Activated naive CD4-positive, alpha-beta T cell treated with anti-CD3 and anti-CD28 coated beads, Interleukin-2, amount 50 U/mL, for 24 hours (primary cell): ENCODE measurements around the gene TOX2.

ENCODE experiments used
- H3K27ac Mint-ChIP-seq: one replicate; pipeline ENCODE4 v1.8.0; 2021; ENCODE audit warnings: mild to moderate bottlenecking, mixed read lengths
- H3K27me3 Mint-ChIP-seq: one replicate; pipeline ENCODE4 v1.8.0; 2021; ENCODE audit warnings: mixed read lengths
- H3K36me3 Mint-ChIP-seq: one replicate; pipeline ENCODE4 v1.8.0; 2021; ENCODE audit warnings: mixed read lengths
- H3K4me1 Mint-ChIP-seq: one replicate; pipeline ENCODE4 v1.8.0; 2021; ENCODE audit warnings: mixed read lengths
- H3K4me3 Mint-ChIP-seq: one replicate; pipeline ENCODE4 v1.8.0; 2021; ENCODE audit warnings: mild to moderate bottlenecking, mixed read lengths
- H3K9me3 Mint-ChIP-seq: one replicate; pipeline ENCODE4 v1.8.0; 2021; ENCODE audit warnings: mixed read lengths

The TOX2 gene

GRCh38 chr20:43957392-43957791, 42.7 kb downstream of the TOX2 start:
- H3K27me3 Mint-ChIP-seq, result no peaks in the 10 kb centered on the region
- peaks cover 6% of the 10 kb centered on the region for H3K36me3 Mint-ChIP-seq
- H3K9me3 Mint-ChIP-seq, result no peaks in the 10 kb centered on the region
- H3K27ac Mint-ChIP-seq, result peak overlapping the region; percentile 32
- peak overlapping the region; percentile 26 for H3K4me3 Mint-ChIP-seq
- peaks cover 93% of the 10 kb centered on the region for H3K4me1 Mint-ChIP-seq

DNA sequence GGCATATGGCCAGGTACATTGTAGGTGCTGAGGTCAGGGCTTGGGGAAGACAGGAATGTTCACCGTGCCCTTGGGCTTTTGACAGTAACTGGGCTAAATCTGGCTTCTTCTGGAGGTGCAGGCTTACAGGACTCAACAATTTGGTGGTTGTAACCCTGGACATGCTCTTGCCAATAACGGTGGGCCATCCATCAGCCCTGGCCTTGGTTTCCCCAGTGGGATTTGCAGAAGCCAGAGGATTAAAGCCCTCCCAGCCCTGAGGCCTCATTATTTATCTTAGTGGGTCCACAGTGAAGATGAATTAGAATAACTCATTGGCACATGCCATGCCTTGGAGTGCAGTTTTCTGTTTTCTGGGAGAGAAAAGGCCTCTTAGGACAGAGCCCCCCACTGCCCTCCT, 44.0 kb downstream of the TOX2 start:
- Mint-ChIP-seq H3K4me1 (peaks cover 85% of the 10 kb centered on the region), H3K27me3 (no peaks in the 10 kb centered on the region), H3K27ac (no peak overlapping the region), H3K36me3 (peaks cover 6% of the 10 kb centered on the region), H3K4me3 (no peak overlapping the region), H3K9me3 (no peaks in the 10 kb centered on the region)

DNA sequence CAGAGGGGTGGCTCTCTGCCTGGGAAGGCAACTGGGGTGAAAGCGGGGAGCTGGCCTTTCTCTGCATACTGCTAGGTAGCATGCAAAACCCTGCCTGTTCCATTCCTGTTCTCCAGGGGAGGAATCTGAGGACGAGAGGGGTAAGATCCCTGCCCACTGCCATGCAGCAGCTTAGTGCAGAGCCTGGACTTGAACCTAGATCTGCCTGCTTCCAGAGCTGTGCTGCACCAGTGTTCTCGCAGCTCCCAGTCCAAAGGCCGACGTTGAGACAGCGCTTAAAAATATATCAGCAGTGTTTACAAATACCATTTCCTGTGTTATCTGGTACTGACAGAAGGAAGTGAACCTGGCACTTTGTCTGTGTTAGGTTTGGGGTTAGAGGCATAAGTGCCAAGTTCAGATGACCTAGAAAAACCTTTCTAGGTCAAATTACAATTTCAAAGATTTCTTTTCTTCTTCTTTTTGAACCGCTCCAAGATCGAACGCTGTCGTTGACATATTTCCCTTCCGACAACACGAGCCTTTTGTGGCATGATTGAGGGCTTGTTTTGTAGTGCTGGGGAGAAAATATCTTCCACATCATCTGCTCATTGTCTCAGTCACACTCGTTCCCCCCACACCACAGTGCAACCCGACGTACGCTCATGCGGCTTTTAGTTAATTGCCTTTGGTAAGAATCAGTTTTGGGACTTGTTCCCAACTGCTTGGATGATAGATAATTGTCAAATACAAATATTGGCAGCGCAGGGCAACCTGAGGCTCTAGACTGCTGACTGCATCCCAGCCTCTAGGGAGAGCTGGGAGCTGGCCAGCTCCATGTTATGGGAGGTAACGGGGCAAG, 44.6 kb downstream of the TOX2 start:
- Mint-ChIP-seq H3K27ac (peak overlapping the region; percentile 26), H3K9me3 (no peaks in the 10 kb centered on the region), H3K36me3 (peaks cover 6% of the 10 kb centered on the region), H3K4me1 (peaks cover 79% of the 10 kb centered on the region), H3K4me3 (peak overlapping the region; percentile 70), H3K27me3 (no peaks in the 10 kb centered on the region)

DNA sequence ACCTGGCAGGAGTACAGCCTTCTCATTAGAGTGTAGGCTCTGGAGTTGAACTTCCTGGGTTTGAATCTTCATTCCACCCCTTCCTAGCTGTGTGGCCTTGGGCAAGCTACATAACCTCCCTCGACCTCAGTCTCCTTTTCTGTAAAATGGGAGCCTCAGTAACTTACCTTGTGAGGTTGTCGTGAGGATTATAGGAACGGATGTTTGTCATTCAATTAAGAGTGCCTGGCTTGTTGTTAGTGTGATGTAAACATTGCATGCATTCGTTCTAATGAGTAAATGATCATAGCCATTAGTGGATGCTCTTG, 45.2 kb downstream of the TOX2 start:
- Mint-ChIP-seq H3K27me3 (no peaks in the 10 kb centered on the region), H3K4me3 (peak overlapping the region; percentile 70)

GRCh38 chr20:43960231-43960630, 45.6 kb downstream of the TOX2 start:
- Mint-ChIP-seq H3K4me1 (peaks cover 69% of the 10 kb centered on the region), H3K4me3 (no peak overlapping the region), H3K27ac (no peak overlapping the region), H3K36me3 (peaks cover 6% of the 10 kb centered on the region), H3K9me3 (no peaks in the 10 kb centered on the region), H3K27me3 (no peaks in the 10 kb centered on the region)

More for the DNA sequence above, 45.2 kb downstream of the TOX2 start:
- Mint-ChIP-seq H3K36me3 (peaks cover 6% of the 10 kb centered on the region), H3K4me1 (peaks cover 73% of the 10 kb centered on the region), H3K27ac (peak overlapping the region; percentile 26), H3K9me3 (no peaks in the 10 kb centered on the region)

- Mint-ChIP-seq H3K36me3 (peaks cover 6% of the 10 kb centered on the region), H3K9me3 (no peaks in the 10 kb centered on the region), H3K27me3 (no peaks in the 10 kb centered on the region), H3K4me1 (peaks cover 61% of the 10 kb centered on the region), H3K4me3 (no peak overlapping the region), H3K27ac (peak overlapping the region; percentile 10)
Observed at GRCh38 chr20:43961116-43961515, 46.5 kb downstream of the TOX2 start.

DNA sequence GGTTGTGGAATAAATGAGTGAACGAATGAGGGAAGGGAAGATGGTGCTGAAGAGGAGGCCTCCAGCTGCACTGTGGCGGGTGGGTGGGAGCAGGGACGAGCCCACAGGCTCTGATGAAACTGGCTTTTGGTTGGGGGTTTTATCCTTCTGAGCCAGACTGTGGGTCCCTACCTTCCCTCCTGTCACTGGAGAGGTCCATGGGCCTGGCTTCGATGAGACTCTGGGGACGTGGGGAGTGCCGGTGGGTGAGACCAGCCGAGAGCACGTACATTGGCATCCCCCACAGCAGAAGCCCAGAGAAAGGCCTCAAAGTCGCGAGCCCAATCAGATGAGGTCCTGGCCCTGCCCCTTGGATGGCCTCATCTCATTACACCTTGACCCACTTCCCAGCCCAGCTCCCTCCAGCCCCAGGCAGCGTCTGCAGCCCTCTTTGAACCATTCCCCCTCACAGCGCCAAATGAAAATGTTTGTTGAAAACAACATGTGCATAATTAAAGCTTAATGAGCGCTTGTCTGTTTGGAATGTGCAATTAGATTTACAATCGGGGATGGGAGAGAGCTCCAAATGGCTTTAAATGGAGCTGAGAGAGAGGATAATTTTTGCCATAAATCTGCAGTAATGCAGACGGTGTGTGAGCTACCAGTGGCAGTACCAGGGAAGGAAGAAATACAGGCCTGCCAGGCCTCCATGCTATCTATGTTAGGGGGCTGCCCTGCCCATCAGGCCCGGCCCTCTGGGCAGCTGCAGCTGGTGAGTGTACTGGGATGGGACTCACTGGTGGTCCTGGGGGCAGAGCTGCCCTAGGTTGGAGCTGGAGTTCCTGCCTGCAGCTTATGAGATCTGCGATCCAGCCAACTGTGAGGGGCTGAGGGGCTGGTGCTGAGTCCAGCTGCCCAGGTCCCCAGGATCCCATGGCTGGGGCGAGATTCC, 47.2 kb downstream of the TOX2 start:
- Mint-ChIP-seq H3K36me3 (peaks cover 6% of the 10 kb centered on the region), H3K27ac (no peak overlapping the region), H3K9me3 (no peaks in the 10 kb centered on the region), H3K27me3 (no peaks in the 10 kb centered on the region), H3K4me1 (peaks cover 56% of the 10 kb centered on the region), H3K4me3 (no peak overlapping the region)

GRCh38 chr20:43962530-43962929, 47.9 kb downstream of the TOX2 start:
- H3K4me1 Mint-ChIP-seq, result peaks cover 49% of the 10 kb centered on the region
- H3K27ac Mint-ChIP-seq, result no peak overlapping the region

GRCh38 chr20:43963233-43963632, 48.6 kb downstream of the TOX2 start:
- Mint-ChIP-seq H3K27me3 (no peaks in the 10 kb centered on the region), H3K4me3 (no peak overlapping the region), H3K36me3 (no peaks in the 10 kb centered on the region), H3K4me1 (peaks cover 42% of the 10 kb centered on the region), H3K9me3 (no peaks in the 10 kb centered on the region), H3K27ac (peak overlapping the region; percentile 42)

More at GRCh38 chr20:43962530-43962929, 47.9 kb downstream of the TOX2 start:
- H3K4me3 Mint-ChIP-seq, result no peak overlapping the region
- H3K36me3 Mint-ChIP-seq, result peaks cover 3% of the 10 kb centered on the region
- H3K9me3 Mint-ChIP-seq, result no peaks in the 10 kb centered on the region
- H3K27me3 Mint-ChIP-seq, result no peaks in the 10 kb centered on the region

GRCh38 chr20:43963872-43964791, 49.5 kb downstream of the TOX2 start:
- peak overlapping the region; percentile 25 for H3K27ac Mint-ChIP-seq
- H3K4me3 Mint-ChIP-seq, result peak overlapping the region; percentile 34
- H3K9me3 Mint-ChIP-seq, result no peaks in the 10 kb centered on the region
- no peaks in the 10 kb centered on the region for H3K27me3 Mint-ChIP-seq
- H3K36me3 Mint-ChIP-seq, result no peaks in the 10 kb centered on the region
- peaks cover 40% of the 10 kb centered on the region for H3K4me1 Mint-ChIP-seq

- H3K27me3 Mint-ChIP-seq, result no peaks in the 10 kb centered on the region
- no peaks in the 10 kb centered on the region for H3K9me3 Mint-ChIP-seq
- H3K27ac Mint-ChIP-seq, result no peak overlapping the region
- no peaks in the 10 kb centered on the region for H3K36me3 Mint-ChIP-seq
- peaks cover 16% of the 10 kb centered on the region for H3K4me1 Mint-ChIP-seq
- no peak overlapping the region for H3K4me3 Mint-ChIP-seq
Observed at GRCh38 chr20:43968341-43969000, 53.8 kb downstream of the TOX2 start.

GRCh38 chr20:43969028-43969447, 54.4 kb downstream of the TOX2 start:
- no peak overlapping the region for H3K27ac Mint-ChIP-seq

DNA sequence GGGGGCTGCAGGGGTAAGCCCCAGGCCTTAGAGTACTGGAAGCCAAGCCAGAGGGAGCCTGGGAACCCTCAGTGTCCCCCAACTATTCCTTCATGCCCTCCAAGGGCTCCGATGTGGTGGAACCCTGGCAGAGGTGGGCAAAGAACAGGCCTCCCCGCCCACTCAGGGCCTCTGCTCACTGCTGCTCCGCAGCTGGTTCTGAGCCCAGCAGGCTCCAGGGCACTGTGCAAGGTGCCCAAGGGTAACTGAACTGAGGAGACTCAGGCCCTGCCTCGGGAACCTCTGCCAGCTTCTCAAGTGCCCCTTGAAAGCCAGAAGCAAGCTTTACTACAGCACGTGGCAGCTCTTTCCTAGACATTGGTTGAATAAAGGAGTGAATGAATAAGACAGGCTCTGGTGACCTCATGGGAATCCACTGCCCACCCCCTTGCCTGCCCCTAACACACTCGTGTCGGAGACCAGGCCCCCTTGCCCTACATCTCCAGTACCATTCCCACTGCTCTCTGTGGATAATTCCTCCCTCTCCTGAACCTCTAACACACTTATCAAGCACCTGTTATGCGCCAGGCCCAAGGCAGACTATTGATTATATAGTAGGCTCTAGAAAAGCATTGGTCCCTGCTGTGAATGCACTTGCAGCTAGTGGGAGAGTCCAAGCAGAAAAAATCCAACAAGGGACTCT, 55.0 kb downstream of the TOX2 start:
- no peaks in the 10 kb centered on the region for H3K9me3 Mint-ChIP-seq
- H3K4me3 Mint-ChIP-seq, result no peak overlapping the region
- no peaks in the 10 kb centered on the region for H3K27me3 Mint-ChIP-seq
- peaks cover 16% of the 10 kb centered on the region for H3K4me1 Mint-ChIP-seq
- peak overlapping the region; percentile 52 for H3K27ac Mint-ChIP-seq
- no peaks in the 10 kb centered on the region for H3K36me3 Mint-ChIP-seq

More at GRCh38 chr20:43969028-43969447, 54.4 kb downstream of the TOX2 start:
- H3K4me3 Mint-ChIP-seq, result no peak overlapping the region
- no peaks in the 10 kb centered on the region for H3K27me3 Mint-ChIP-seq
- H3K4me1 Mint-ChIP-seq, result peaks cover 15% of the 10 kb centered on the region
- H3K9me3 Mint-ChIP-seq, result no peaks in the 10 kb centered on the region
- no peaks in the 10 kb centered on the region for H3K36me3 Mint-ChIP-seq

DNA sequence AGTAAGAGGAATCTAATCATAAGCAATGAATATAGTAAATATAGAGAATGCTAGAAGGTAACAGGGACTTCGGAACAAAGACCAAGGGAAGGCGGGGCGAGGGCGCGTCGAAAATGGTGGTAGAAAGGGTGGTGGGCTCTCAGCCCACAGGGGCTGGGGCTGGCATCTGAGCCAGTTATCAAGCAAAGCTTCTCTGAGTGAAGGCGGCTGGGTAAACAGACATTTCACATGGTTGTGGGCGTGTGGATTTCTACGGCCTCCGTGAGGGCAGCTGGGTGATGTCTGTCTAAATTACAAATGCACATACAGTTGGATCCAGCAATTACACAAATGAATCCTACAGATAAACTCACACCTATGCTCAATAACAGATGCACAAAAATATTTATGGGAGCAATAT, 56.6 kb downstream of the TOX2 start:
- Mint-ChIP-seq H3K27ac (no peak overlapping the region), H3K27me3 (no peaks in the 10 kb centered on the region), H3K9me3 (no peaks in the 10 kb centered on the region), H3K4me3 (no peak overlapping the region), H3K4me1 (peaks cover 31% of the 10 kb centered on the region), H3K36me3 (no peaks in the 10 kb centered on the region)
